Hepatocyte (in vitro differentiated cells): Measurements from ENCODE around the gene CFAP52. TPM values are rescaled to one million over a fixed set of nuclear protein-coding genes. Genes with fewer than 3 reads are reported as not detected.

ENCODE experiments used
- DNase-seq: peaks from one replicate; pipeline ENCODE4 v3.0.0-alpha.2; 2016; ENCODE audit warnings: low spot score
- H2AFZ ChIP-seq: fragments of 200-600 bp; sonication (generic); 2 replicates; pipeline ENCODE4 v1.6.0; 2016; ENCODE audit warnings: antibody characterized with exemption, mild to moderate bottlenecking
- H3K27ac ChIP-seq: fragments of 200-600 bp; sonication (generic); 2 replicates; pipeline ENCODE4 v1.5.1; 2016; ENCODE audit warnings: mild to moderate bottlenecking
- H3K27me3 ChIP-seq: fragments of 200-600 bp; sonication (generic); 2 replicates; pipeline ENCODE4 v1.6.1; 2016
- H3K36me3 ChIP-seq: fragments of 200-600 bp; sonication (generic); replicated peaks from 2 replicates; pipeline ENCODE4 v1.5.1; 2016; ENCODE audit warnings: low read depth; ENCODE audit not compliant: insufficient read depth
- H3K4me1 ChIP-seq: fragments of 200-600 bp; sonication (generic); 2 replicates; pipeline ENCODE4 v1.5.1; 2016; ENCODE audit warnings: mild to moderate bottlenecking, moderate library complexity; ENCODE audit not compliant: insufficient read depth
- H3K4me2 ChIP-seq: fragments of 200-600 bp; sonication (generic); 2 replicates; pipeline ENCODE4 v1.6.0; 2016
- H3K4me3 ChIP-seq: fragments of 200-600 bp; sonication (generic); 2 replicates; pipeline ENCODE4 v1.5.1; 2016; ENCODE audit warnings: mild to moderate bottlenecking
- H3K79me2 ChIP-seq: fragments of 200-600 bp; sonication (generic); 2 replicates; pipeline ENCODE4 v1.6.0; 2017; ENCODE audit warnings: mild to moderate bottlenecking
- H3K9me2 ChIP-seq: fragments of 200-600 bp; sonication (generic); replicated peaks from 2 replicates; pipeline ENCODE4 v1.6.0; 2017; ENCODE audit warnings: mild to moderate bottlenecking; ENCODE audit not compliant: insufficient read depth
- H3K9me3 ChIP-seq: fragments of 200-600 bp; sonication (generic); 2 replicates; pipeline ENCODE4 v1.5.1; 2016; ENCODE audit warnings: low read depth, mild to moderate bottlenecking
- H4K20me1 ChIP-seq: fragments of 200-600 bp; sonication (generic); 2 replicates; pipeline ENCODE4 v1.6.0; 2016; ENCODE audit warnings: mild to moderate bottlenecking; ENCODE audit not compliant: insufficient read depth, poor library complexity, severe bottlenecking
- EZH2 ChIP-seq: fragments of 200-600 bp; sonication (generic); IDR thresholded peaks from 2 replicates; pipeline ENCODE4 v1.6.1; 2016; ENCODE audit warnings: antibody characterized with exemption, mild to moderate bottlenecking, borderline replicate concordance
- EZH2phosphoT487 ChIP-seq: fragments of 200-600 bp; sonication (generic); IDR thresholded peaks from one replicate; pipeline ENCODE4 v1.6.1; 2018; ENCODE audit warnings: antibody characterized with exemption, mild to moderate bottlenecking, low read depth, moderate library complexity; ENCODE audit not compliant: unreplicated experiment, severe bottlenecking
- WGBS: methylation state at CpG from one replicate; pipeline ENCODE4 v1.1.6; 2016; ENCODE audit warnings: low lambda C conversion rate; ENCODE audit errors: missing lambda C conversion rate; 5-methylcytosine and 5-hydroxymethylcytosine counted together
- polyA plus RNA-seq: library from polyadenylated mRNA; unstranded; fragments of >200 nt; fragmentation: Nextera tagmentation; extraction: Ambion mirVana; gene quantifications from 2 replicates; pipeline ENCODE4 v1.2.1, GENCODE V29; 2016
- total RNA-seq: library from RNA; depleted of rRNA; stranded (reverse); fragments of >200 nt; gene quantifications from 2 replicates; pipeline ENCODE4 v1.2.3, GENCODE V29; 2014
- TF ChIP-seq, protein P1 (sequence below): fragments of 200-600 bp; sonication (generic); IDR thresholded peaks from 2 replicates; pipeline ENCODE4 v1.5.1; 2016; ENCODE audit warnings: antibody characterized with exemption, mild to moderate bottlenecking; ENCODE audit not compliant: poor library complexity

The CFAP52 gene
- total and polyA plus RNA-seq, 2 experiments from 2014 or later = 0.67 TPM; not detected in 1

DNA sequence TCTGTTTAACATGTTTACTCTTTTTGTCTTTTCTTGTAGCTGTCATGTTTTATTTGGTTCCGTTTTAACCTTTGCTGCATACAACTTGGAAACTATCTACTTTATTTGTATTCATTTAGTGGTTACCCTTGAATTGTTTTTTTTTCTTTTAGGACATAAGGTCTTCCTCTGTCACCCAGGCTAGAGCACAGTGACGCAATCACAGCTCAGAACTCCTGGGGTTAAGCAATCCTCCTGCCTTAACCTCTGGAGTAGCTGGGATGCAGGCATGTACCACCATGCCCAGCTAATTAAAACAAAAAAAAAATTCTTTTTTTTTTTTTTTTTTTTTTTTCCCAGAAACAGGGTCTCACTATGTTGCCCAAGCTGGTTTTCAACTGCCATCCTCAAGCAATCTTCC is 39.0 kb downstream of the CFAP52 start:
- Histone ChIP-seq H3K36me3 (no peaks in the 10 kb centered on the region), H3K27me3 (no peaks in the 10 kb centered on the region), H3K79me2 (no peaks in the 10 kb centered on the region), H3K27ac (no peak overlapping the region), H3K9me3 (no peaks in the 10 kb centered on the region), H4K20me1 (no peaks in the 10 kb centered on the region), H3K4me2 (no peak overlapping the region), H3K4me3 (no peak overlapping the region), H2AFZ (no peak overlapping the region), H3K4me1 (no peaks in the 10 kb centered on the region), H3K9me2 (no peaks in the 10 kb centered on the region)
- WGBS = 41% methylated on average over 2 of the region's 2 CpGs
- DNase-seq = no peak
- TF ChIP-seq, protein P1, sequence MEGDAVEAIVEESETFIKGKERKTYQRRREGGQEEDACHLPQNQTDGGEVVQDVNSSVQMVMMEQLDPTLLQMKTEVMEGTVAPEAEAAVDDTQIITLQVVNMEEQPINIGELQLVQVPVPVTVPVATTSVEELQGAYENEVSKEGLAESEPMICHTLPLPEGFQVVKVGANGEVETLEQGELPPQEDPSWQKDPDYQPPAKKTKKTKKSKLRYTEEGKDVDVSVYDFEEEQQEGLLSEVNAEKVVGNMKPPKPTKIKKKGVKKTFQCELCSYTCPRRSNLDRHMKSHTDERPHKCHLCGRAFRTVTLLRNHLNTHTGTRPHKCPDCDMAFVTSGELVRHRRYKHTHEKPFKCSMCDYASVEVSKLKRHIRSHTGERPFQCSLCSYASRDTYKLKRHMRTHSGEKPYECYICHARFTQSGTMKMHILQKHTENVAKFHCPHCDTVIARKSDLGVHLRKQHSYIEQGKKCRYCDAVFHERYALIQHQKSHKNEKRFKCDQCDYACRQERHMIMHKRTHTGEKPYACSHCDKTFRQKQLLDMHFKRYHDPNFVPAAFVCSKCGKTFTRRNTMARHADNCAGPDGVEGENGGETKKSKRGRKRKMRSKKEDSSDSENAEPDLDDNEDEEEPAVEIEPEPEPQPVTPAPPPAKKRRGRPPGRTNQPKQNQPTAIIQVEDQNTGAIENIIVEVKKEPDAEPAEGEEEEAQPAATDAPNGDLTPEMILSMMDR = no peak
- TF ChIP-seq EZH2phosphoT487 = no peak
- no peak for TF ChIP-seq EZH2

DNA sequence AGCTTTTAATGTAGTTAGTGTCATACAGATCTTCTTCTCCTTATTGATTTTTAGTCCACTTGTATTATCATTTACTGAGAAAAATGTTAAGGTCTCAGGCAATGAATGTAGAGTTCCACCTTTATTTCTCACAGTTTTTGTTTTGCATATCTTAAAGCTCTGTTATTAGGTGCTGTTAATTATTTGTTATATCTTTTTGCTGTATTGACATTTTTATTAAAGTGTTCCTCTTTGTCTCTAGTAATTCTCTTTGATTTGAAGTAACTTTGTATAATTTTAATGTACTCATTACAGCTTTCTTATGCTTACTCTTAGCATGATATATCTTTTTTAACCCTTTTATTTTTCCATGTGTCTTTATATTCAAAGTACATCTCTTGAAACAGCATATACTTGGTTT is 46.5 kb downstream of the CFAP52 start:
- Histone ChIP-seq H3K36me3 (no peaks in the 10 kb centered on the region), H3K27me3 (no peaks in the 10 kb centered on the region), H2AFZ (no peak overlapping the region), H4K20me1 (no peaks in the 10 kb centered on the region), H3K4me2 (no peak overlapping the region), H3K4me1 (no peaks in the 10 kb centered on the region), H3K79me2 (no peaks in the 10 kb centered on the region), H3K4me3 (no peak overlapping the region), H3K9me3 (no peaks in the 10 kb centered on the region), H3K27ac (no peak overlapping the region), H3K9me2 (no peaks in the 10 kb centered on the region)
- TF ChIP-seq EZH2phosphoT487 (no peak), EZH2 (no peak)
- TF ChIP-seq, protein P1 = no peak
- DNase-seq = no peak

DNA sequence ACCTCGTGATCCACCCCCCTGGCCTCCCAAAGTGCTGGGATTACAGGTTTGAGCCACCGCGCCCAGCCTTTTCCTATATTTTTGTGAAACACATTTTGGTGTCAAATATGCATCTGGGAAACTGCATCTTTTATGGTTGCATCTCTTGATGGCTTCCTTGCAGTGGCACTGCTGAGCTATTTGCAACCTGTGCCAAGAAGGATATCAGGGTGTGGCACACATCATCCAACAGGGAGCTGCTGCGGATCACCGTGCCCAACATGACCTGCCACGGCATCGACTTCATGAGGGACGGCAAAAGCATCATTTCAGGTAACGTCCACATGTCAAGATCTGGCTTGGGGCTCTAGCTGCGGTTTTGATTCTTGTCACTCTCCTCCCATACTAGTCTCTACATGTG is 52.1 kb downstream of the CFAP52 start:
- no peaks in the 10 kb centered on the region for H3K79me2 ChIP-seq
- no peaks in the 10 kb centered on the region for H3K9me3 ChIP-seq
- no peak for DNase-seq
- no peak overlapping the region for H2AFZ ChIP-seq
- H3K36me3 ChIP-seq = no peaks in the 10 kb centered on the region
- H3K4me3 ChIP-seq = no peak overlapping the region
- no peaks in the 10 kb centered on the region for H3K9me2 ChIP-seq
- H4K20me1 ChIP-seq = no peaks in the 10 kb centered on the region
- 93% methylated on average over 10 of the region's 10 CpGs for WGBS
- TF ChIP-seq EZH2phosphoT487 = no peak
- TF ChIP-seq, protein P1 = no peak
- no peak for TF ChIP-seq EZH2
- H3K27me3 ChIP-seq = no peaks in the 10 kb centered on the region
- no peak overlapping the region for H3K27ac ChIP-seq
- H3K4me1 ChIP-seq = no peaks in the 10 kb centered on the region
- H3K4me2 ChIP-seq = no peak overlapping the region

DNA sequence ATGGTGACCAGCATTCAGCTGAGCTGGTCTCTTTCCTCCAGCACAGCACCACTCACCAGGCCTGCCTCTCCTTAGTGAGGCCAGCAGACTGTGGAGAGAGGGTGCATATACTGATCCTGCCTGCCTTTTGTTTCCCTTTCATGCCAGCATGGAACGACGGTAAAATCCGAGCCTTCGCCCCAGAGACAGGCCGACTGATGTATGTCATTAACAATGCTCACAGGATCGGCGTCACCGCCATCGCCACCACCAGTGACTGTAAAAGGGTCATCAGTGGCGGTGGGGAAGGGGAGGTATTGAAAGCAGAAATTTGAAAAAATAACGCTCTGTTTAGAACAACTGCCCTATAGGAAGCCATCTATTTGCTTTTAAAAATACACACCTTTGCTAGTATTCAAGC is 56.3 kb downstream of the CFAP52 start:
- no peak overlapping the region for H3K4me2 ChIP-seq
- H3K79me2 ChIP-seq = no peaks in the 10 kb centered on the region
- H3K4me3 ChIP-seq = no peak overlapping the region
- H4K20me1 ChIP-seq = no peaks in the 10 kb centered on the region
- 95% methylated on average over 11 of the region's 11 CpGs for WGBS
- no peak for DNase-seq
- no peaks in the 10 kb centered on the region for H3K36me3 ChIP-seq
- no peaks in the 10 kb centered on the region for H3K9me3 ChIP-seq
- TF ChIP-seq, protein P1 = no peak
- TF ChIP-seq EZH2 = no peak
- no peak for TF ChIP-seq EZH2phosphoT487
- no peaks in the 10 kb centered on the region for H3K9me2 ChIP-seq
- no peak overlapping the region for H3K27ac ChIP-seq
- H3K4me1 ChIP-seq = no peaks in the 10 kb centered on the region
- H2AFZ ChIP-seq = no peak overlapping the region
- no peaks in the 10 kb centered on the region for H3K27me3 ChIP-seq
